Measurements from ENCODE around the gene ZNF814.
"Not testable (repeated sequence)": the region's sequence is repeated elsewhere in the genome, so short reads cannot be mapped to it uniquely, and the experiment has no call there.

ZNF814 gene

DNA sequence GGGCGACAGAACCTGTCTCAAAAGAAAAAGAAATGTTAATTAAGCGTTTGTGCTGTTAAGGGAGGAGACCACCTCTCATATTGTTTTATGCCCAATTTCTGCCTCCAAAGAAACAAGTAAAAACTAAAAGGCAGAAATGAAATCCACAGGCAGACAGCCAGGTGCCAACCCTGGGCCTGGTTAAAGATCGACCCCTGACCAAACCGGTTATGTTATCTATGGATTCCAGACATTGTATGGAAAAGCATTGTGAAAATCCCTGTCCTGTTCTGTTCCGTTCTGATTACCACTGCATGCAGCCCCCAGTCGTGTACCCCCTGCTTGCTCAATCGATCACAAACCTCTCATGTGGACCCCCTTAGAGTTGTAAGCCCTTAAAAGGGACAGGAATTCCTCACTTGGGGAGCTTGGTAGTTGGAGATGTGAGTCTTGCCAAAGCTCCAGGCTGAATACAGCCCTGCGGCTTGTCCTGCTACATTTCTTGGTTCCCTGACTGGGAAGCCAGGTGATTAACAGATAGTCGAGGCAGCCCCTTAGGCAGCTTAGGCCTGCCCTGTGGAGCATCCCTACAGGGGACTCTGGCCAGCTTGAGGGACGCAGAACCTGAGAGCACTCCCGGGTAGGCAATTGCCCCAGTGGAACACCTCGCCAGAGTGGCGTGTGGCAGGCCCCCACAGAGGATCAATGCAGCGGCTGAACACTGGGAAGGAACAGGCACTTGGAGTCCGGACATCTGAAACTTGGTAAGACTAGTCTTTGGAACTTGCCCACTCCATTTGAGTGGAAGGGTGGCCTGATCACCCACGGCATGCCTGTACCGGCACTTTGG, 73.4 kb downstream of the ZNF814 start:
- no peak for DNase-seq

DNA sequence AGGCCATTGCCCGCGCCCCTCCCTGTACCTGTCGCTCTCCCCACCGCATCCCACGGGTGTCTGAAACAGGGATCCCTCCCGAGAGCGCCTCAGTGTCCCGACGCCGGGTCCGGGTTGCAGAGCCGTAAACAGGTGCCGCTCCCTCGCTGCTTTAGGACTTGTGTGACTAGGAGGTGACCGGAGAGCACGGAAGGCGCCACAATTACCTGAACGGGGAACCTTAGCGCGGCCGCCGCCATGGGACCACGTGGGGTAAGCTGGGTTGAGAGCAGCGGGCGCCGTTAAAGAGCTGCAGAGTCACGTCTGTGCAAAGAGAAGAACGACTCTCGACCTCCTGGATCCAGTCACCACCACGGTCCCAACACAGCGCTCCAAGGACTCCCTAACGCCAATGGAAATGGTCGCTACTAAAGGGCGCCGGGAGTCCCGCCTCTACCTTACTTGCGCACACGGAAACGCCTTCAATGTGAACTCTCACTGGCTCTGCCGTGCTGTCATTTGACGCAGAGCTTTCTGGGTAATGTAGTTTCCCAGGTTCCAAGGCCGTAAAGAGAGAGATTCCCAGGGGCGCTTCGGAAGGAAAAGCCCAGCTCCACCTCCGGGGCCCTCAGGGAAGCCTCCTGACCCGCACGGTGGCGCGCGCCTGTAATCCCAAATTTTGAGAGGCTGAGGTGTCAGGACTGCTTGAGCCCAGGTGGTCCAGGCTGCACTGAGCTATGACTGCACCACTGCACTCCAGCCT, 74.2 kb downstream of the ZNF814 start, which contains the start of gene ZNF552:
Gene ZNF552, minus strand, starts transcription at position 409 of the 742 bp plus-strand sequence. Its CDS starts 170 bp downstream, at position 239.
- peak; percentile 93 for DNase-seq

DNA sequence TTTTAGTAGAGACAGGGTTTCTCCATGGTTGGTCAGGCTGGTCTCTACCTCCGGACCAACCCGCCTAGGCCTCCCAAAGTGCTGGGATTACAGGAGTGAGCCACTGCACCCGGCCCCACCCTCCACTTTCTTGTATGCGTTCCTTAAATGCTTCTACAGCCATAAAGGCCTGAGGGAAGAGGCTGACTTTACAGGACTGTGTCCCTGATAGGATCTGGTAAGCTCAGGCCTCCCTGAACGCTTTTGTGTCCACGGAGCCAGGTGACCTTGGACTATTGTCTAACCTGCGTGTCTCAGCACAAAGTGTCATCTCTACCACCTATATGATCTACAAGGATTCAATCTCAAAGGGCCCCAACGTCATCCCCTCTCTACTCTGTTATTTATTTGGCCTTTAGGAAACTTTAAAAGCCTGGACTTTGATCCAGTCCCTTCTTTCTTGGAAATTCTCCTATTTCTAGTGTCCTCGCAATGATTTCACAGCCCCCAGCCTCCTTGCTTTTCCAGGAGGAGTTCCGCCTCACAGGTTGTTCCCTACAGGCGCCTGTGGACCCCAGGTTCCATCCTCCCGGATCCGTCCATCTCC, 74.8 kb downstream of the ZNF814 start:
- DNase-seq = no peak

DNA sequence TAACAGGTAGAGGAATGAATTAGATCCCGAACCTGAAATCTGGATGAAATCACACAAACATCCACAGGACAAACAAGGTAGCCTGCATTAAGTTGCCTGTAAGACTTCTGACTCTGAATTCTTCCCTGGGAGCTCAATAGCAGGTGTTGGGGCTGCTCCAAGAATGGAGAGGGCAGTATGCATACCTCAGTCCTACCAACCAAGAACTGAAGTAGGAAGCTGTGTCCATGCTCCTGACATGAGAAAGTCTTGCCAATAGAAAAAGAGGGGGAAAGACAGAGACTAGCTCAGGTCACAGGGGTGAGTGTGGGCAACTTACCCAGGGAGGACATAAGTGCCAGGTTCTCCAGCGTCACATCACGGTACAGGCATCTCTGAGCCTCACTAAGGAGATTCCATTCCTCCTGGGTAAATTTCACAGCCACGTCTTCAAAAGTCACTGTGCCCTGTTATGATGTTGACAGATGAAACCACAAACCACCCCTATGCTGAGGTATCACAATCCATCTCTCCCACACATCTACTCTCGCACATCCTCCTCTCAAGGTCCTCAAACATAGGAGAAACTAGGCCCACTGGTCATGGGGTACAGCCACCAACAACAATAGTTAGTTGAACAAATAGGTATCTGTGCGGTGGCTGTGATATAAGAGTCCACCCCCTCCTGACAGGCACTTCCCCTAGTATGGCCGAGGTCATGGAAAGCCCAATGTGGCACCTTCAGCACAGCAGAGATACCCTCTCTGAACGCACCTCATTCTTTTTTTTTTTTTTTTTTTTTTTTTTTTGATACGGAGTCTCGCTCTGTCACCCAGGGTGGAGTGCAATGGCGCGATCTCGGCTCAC, 75.6 kb downstream of the ZNF814 start:
- not testable (repeated sequence) for DNase-seq

DNA sequence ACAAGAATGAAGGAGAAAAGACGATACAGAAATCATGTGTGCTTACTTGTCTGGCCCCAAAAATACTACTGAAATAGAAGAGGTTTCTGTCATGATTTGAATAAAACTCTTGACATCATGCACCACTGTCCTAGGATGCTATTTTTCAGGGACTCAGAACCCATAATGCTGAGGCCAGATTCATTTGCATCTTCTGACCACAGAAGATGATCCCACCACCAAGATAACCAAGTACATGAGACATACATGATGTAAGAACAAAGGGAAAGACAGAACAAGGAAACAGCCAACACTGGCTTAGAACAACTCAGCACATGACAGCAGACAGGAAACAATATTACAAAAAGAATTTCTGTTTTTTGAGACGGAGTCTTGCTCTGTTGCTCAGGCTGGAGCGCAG, 76.6 kb downstream of the ZNF814 start:
- DNase-seq = peak; percentile 27 to 52

DNA sequence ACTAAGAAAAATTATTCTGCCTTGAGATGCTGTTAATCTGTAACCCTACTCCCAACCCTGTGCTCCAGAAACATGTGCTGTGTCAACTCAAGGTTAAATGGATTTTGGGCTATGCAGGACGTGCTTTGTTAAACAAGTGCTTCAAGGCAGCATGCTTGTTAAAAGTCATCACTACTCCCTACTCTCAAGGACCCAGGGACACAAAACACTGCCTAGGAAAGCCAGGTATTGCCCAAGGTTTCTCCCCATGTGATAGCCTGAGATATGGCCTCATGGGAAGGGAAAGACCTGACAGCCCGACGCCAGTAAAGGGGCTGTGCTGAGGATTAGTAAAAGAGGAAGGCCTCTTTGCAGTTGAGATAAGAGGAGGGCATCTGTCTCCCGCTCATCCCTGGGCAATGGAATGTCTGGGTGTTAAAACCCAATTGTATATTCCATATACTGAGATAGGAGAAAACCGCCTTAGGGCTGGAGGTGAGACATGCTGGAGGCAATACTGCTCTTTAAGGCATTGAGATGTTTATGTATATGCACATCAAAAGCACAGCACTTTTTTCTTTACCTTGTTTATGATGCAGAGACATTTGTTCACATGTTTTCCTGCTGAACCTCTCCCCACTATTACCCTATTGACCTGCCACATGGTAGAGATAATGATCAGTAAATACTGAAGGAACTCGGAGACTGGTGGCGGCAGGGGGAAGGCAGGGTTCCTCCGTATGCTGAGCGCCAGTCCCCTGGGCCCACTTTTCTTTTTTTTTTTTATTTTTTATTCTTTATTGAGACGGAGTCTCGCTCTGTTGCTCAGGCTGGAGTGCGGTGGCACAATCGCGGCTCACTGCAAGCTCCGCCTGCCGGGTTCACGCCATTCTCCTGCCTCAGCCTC, 78.2 kb downstream of the ZNF814 start:
- not testable (repeated sequence) for DNase-seq

DNA sequence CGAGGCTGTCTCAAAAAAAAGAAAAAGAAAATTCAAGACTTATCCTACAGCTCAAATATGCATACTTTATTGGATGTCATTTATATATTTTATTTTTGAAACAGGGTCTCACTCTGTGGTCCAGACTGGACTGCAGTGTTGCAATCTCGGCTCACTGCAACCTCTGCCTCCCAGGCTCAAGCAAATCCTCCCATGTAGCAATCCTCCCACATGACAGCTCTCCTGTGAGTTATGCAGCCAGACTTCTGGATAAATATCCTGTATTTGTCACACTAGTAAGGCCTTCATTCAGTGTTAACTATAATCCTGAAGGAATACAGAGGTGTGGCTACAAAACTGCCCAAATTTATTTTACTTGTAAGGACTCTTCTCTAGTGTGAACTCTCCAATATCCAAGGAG, 81.3 kb downstream of the ZNF814 start:
- peak in 1 of 2 donors; percentile 13 for DNase-seq

DNA sequence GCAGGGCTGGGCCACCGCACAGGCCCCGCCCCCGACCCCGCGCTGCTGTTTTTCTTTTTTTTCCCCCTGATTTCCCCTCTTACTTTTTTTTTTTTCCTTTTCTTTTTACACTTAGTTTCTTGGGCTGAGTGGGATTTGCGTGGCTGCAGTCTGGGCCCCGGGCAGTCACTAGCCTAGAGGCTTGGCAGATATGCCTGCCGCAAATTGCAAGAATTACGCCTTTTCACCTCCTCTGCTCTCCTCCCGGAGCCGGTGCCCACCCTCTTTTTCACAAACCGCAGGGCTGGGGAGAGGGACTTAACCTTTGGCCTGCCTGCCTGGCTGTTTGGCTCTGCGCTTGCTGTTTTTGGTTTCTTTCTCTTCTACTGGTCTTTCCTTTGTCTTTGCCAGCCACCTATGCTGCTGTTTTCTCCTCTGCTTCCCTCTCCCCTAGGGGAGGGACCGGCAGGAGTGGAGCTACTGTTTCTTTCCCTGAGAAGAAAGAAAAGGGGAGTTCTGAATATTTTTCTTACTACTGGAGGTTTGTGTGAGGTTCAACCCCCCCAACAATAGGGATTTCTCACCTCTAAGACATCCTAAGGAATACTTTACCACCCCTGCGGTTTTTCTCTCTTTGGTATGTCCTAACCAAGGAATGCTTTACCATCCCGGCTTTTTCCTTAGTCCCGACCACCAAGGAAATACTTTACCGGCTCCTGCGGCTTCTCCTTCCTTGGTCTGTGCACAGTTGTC, 85.1 kb downstream of the ZNF814 start:
- peak in 1 of 2 donors; percentile 18 for DNase-seq

DNA sequence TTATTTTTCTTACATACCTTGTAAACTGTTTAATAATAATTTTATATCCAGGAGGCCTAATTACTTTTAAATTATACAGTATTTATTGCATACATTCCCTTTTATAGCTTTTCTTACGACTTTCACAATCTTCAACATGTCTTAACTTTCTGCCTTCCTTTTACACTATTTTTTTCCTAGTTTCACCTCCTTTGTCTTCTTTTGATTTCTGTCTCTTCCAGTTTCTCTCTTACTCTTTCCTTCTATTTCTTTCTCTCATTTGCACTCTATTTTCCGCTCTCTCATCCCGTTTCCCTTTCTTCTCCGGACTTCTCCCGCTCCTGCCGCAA, 85.6 kb downstream of the ZNF814 start:
- no peak for DNase-seq

DNA sequence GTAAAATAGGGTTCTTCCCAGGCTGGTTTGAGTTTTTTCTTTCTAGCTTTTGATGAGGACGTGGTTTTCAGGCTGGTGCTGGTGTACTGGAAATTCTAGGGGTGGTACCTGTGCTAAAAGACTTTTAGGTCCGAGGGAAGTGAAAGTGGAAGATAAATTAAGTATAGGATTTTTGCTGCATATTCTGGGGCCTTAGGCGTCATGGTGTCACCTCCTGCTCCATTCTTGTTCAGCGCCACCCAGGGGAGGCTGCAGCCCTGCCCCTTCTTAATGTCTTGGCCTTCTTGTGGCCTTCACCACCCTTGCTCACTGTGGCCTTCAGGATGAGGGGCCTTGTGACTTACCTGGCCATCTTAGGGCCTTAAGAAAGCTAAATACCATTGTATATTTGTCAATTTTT, 86.6 kb downstream of the ZNF814 start:
- DNase-seq = no peak

DNA sequence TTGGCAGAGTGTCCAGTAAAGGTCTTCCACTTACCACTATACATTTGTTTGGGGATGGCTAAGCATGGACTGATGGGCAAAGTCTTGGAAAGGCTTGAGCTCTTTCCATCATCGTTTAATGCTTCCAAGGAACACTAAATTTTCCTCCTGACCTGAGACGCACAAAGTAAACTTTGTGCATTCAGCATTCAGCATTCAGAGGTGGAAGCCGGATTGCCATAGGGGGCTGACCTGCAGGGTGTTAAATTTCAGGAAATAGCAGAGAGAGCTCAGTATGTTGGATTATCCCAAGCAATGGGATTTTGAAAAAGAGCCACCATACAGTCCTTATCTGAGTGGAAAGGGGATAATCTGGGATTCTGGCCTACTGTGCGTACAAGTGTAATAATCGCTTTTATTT, 88.1 kb downstream of the ZNF814 start:
- DNase-seq = no peak

All from inflammatory macrophage (primary cell).